ENCODE results near the gene DNMT3A. TPM values are rescaled to one million over a fixed set of nuclear protein-coding genes. Genes with fewer than 3 reads are reported as not detected.

The DNMT3A gene
- total RNA-seq, 1 experiment from 2014 or later: 215 TPM

DNA sequence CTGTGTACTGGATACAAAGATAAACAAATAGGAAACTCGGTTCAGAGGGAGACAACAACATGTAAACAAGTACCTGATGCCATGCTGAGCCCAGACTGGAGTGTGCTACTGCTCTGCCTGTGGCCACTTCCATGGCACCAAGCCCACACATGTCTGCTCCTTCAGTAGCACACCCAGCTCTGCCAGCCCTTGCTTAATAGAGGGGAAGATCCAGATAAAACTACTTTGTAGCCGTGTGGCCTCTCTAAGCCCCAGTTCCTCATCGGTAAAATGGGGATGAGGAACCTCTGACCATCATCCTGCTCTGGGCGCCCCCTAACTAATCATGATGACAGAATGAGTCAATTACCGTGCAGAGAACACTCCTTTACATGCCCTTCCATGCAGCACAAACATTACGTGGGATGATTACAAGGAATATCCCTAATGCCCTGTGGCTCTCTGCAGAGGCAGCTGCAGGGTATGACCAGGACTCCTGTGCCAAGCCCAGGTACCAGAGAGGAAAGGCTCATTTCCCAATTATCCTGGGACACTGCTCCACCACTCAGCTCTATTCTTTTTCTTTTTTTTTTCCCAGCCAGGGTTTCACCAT lies 34.9 kb downstream of the DNMT3A start:
- no peak for DNase-seq
- no peak overlapping the region for H2BK5ac ChIP-seq (ENCODE audit: insufficient read length, low read length)
- H3K79me1 ChIP-seq (ENCODE audit: insufficient read depth, low read depth, low read length, poor library complexity, severe bottlenecking): no peaks in the 10 kb centered on the region
- Mint-ChIP-seq H3K4me3 (no peak overlapping the region), H3K36me3 (ENCODE audit: insufficient read depth in 1 of 3, low read depth in 3 of 3) (peaks cover 0 to 7% (median 0%) of the 10 kb centered on the region in 3 experiments; a peak in 3 of 7 replicates), H3K27me3 (ENCODE audit: low read depth) (no peaks in the 10 kb centered on the region; the same call in 1 of the 2 replicates), H3K4me1 (peaks cover 40 to 53% of the 10 kb centered on the region in 2 experiments), H3K27ac (no peak overlapping the region), H3K9me3 (no peaks in the 10 kb centered on the region; a peak in 1 of 5 replicates)
- H3K9ac ChIP-seq (ENCODE audit: extremely low read depth, insufficient read length, low read length): no peak overlapping the region
- no peak overlapping the region for H3K18ac ChIP-seq (ENCODE audit: insufficient read length, low read depth, low read length)
- no peak overlapping the region for H2AK5ac ChIP-seq (ENCODE audit: insufficient read length, low read length)
- no peak overlapping the region for H2AFZ ChIP-seq (ENCODE audit: low read length)
- no peak overlapping the region for H3K4me2 ChIP-seq (ENCODE audit: insufficient read depth, insufficient read length, low read length)
- H3K79me2 ChIP-seq (ENCODE audit: insufficient read depth, low read length): no peaks in the 10 kb centered on the region
- no peak overlapping the region for H3T11ph ChIP-seq (ENCODE audit: low read length)
- H2BK20ac ChIP-seq (ENCODE audit: low read depth, low read length, poor library complexity, severe bottlenecking): no peak overlapping the region
- H4K91ac ChIP-seq (ENCODE audit: insufficient read length, low read depth, low read length): no peak overlapping the region
- no peaks in the 10 kb centered on the region for H4K20me1 ChIP-seq (ENCODE audit: control insufficient read depth, insufficient read depth, insufficient read length)
- WGBS (ENCODE audit: extremely low coverage, insufficient read length, low lambda C conversion rate): no CpG with 5 or more reads among the region's 6 CpGs
- H3K27me3 ChIP-seq (ENCODE audit: insufficient read depth, low read length): no peaks in the 10 kb centered on the region
- H2BK120ac ChIP-seq (ENCODE audit: low read depth, low read length, poor library complexity, severe bottlenecking): no peak overlapping the region
- H3K4ac ChIP-seq (ENCODE audit: low read depth, low read length): no peak overlapping the region
- no peak overlapping the region for H3K56ac ChIP-seq (ENCODE audit: insufficient read length, low read depth, low read length)
- no peak overlapping the region for H4K5ac ChIP-seq (ENCODE audit: insufficient read length, low read depth, low read length)
- H3K4me1 ChIP-seq (ENCODE audit: insufficient read depth, low read length): peaks cover 14% of the 10 kb centered on the region; the same call in 1 of the 2 replicates
- no peaks in the 10 kb centered on the region for H3K9me3 ChIP-seq (ENCODE audit: control insufficient read depth, low read depth, low read length)
- H3K23me2 ChIP-seq (ENCODE audit: insufficient read length, low read depth, low read length, poor library complexity, severe bottlenecking): no peaks in the 10 kb centered on the region
- H2BK12ac ChIP-seq (ENCODE audit: insufficient read length, low read depth, low read length): no peak overlapping the region
- H2BK15ac ChIP-seq (ENCODE audit: low read depth, low read length): no peak overlapping the region
- H4K8ac ChIP-seq (replicated peaks; ENCODE audit: insufficient read length, low read depth, low read length): no peak overlapping the region
- no peak overlapping the region; the same call in 1 of the 2 replicates for H3K14ac ChIP-seq (ENCODE audit: insufficient read depth, low read length)
- TF ChIP-seq, protein P1, sequence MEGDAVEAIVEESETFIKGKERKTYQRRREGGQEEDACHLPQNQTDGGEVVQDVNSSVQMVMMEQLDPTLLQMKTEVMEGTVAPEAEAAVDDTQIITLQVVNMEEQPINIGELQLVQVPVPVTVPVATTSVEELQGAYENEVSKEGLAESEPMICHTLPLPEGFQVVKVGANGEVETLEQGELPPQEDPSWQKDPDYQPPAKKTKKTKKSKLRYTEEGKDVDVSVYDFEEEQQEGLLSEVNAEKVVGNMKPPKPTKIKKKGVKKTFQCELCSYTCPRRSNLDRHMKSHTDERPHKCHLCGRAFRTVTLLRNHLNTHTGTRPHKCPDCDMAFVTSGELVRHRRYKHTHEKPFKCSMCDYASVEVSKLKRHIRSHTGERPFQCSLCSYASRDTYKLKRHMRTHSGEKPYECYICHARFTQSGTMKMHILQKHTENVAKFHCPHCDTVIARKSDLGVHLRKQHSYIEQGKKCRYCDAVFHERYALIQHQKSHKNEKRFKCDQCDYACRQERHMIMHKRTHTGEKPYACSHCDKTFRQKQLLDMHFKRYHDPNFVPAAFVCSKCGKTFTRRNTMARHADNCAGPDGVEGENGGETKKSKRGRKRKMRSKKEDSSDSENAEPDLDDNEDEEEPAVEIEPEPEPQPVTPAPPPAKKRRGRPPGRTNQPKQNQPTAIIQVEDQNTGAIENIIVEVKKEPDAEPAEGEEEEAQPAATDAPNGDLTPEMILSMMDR (conservative IDR thresholded peaks at IDR 0.05): no peak
- H3K23ac ChIP-seq (ENCODE audit: insufficient read length, low read depth, low read length): no peak overlapping the region
- no peak overlapping the region for H3K27ac ChIP-seq (ENCODE audit: insufficient read length, low read depth, low read length)

Data from H9 (cell line).